ENCODE results near the gene USP20.
"Not testable (repeated sequence)": the region's sequence is repeated elsewhere in the genome, so short reads cannot be mapped to it uniquely, and the experiment has no call there.

The USP20 gene

DNA sequence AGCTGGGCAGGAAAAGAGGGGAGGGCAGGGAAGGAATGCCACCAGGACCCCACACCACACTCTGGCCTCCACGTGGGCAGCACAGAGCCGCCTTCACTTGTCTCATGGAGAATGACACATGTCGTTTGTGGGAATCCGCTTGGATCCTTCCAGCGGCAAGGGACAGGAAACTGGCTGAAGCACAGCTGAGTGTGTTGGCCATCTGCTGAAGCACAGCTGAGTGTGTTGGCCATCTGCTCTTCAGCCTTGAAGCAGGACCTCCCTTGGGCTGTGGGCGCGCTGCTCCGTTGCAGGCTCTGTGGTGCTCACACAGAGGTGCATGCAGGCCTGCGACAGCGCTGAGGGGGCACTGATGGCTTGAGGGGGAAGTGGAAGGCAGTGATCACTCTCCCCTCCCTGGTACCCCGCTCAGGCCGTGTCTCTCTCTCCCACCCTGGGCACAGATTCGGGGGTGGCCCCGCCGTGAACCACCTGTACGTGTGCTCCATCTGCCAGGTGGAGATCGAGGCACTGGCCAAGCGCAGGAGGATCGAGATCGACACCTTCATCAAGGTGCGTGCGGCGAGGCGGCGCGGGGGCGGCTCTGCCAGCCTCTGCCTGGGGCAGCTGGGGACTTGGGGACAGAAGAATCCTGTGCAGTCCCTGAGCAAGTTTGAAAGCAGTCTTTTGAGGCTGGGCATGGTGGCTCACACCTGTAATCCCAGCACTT, 40.6 kb downstream of the USP20 start:
- DNase-seq, result no peak

DNA sequence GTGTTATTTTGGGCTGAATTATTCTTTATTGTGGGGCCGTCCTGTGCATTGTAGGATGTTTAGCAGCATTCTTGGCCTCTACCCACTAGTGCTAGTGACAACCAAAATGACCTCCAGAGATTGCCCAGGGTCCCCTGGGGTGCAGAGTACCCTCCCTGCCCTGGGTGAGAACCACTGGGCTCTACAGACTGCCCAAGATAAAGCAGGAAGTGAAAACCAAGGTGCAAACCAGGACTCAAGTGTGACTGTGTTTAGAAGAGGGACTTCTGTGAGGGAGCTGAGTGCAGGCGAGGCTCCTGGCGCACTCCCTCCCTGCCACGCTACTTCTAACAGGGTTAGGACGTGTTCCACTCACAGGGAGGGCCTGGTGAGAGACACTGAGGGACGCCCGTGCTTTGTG, 41.6 kb downstream of the USP20 start:
- DNase-seq, result no peak

DNA sequence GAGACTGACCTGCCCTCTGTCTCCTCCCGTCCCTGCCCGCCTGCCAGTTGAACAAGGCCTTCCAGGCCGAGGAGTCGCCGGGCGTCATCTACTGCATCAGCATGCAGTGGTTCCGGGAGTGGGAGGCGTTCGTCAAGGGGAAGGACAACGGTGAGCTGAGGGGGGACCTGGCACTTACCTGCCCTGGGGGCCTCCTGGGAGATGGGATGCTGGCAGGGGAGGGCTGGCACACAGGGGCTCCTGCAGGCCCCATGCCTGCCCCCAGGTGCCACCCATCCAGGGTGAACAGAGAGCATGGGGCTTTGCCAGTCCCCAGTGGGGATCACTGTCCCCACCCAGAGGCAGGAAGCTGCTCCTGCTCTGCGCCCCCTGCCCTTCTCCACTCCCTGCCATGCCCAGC, 43.0 kb downstream of the USP20 start:
- DNase-seq, result no peak

DNA sequence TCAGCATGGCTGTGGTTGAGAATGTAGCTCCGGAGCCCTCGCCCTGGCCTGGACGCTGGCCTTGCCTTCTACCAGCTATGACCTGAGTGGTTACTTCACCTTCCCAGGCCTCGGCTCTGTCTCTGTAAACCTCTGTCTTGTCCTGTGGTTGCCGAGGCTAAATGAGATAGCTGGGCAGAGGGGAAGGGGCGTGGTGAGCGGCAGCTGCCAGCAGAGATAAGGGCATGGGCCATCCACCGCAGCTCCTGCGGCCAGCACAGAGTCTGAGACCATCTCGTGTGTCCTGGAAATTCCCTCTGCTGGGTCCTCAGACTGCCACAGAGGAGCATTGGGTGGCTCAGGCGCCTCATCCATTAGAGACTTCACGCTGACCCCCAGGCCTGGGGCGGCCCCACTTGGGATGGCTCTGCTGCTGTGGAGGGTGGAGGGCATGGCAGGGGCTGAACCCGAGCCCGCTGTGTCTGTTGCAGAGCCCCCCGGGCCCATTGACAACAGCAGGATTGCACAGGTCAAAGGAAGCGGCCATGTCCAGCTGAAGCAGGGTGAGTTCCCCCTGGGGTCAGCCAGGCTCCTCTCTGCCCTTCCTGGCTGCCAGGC, 43.9 kb downstream of the USP20 start:
- DNase-seq, result no peak

DNA sequence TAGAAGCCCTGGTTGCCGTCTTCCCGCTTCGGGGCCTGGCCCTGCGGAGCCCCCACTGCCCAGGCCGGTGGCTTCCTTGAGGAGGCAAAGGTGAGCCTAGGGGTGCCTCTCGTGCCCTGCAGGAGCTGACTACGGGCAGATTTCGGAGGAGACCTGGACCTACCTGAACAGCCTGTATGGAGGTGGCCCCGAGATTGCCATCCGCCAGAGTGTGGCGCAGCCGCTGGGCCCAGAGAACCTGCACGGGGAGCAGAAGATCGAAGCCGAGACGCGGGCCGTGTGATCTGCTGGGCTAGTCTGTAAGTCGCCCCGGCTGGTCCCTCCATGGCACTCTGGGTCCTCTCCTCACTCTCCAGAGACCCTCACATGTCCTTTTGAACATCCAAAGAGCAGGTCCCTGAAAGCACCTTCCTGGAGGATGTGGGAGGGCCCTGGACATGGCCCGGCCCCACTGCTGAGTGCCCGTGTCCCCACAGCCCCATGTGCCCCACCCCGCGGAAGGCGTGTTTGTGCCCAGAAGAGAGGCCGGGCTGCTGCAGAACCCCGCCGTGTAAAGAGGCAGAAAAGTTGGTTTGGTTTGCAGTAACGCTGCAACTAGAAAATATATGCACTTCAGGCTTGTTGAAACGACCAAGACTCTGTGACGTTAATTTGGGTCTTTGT, 44.9 kb downstream of the USP20 start:
- DNase-seq, result no peak

DNA sequence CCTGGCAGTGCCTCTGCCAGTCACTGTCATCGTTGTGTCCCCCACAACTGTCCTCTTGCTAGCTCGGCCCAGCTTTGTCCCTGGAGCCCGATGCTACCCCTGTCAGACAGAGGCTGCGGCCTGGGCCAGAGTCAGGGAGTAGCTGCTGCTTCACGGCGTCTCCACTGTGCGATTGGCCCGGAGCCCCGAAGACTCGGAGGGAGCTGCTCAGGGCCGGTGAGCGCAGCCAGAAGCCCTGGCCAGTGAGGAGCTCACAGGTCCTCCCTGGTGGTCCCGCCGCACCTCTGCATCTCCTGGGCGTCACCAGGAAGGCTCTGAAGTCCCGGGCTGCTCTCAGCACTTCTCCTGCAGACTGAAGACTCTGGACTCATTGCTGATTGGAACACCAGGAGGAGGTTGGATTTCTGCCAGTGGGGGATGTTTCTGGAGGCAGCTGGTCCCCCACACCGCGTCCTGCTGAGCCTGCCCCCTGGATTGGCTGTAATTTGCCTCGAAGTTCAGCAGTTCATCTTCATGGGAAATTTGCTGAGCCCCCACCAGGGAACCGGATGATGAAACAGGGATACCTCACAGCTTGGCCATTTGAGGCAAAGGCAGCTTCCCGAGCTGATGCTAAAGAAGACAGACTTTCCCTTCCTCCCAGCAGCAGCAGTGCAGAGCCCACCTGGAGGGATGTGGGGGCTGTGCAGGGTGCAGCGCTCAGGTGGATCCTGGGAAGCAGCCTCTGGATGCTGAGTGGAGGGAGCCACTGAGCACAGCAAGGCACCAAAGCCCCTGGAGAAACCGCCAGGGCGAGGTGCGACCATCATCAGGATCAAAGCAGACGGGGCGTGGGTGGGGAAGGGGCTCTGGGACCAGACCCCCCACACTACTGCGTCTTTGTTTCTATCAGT, 45.6 kb downstream of the USP20 start:
- no peak for DNase-seq

DNA sequence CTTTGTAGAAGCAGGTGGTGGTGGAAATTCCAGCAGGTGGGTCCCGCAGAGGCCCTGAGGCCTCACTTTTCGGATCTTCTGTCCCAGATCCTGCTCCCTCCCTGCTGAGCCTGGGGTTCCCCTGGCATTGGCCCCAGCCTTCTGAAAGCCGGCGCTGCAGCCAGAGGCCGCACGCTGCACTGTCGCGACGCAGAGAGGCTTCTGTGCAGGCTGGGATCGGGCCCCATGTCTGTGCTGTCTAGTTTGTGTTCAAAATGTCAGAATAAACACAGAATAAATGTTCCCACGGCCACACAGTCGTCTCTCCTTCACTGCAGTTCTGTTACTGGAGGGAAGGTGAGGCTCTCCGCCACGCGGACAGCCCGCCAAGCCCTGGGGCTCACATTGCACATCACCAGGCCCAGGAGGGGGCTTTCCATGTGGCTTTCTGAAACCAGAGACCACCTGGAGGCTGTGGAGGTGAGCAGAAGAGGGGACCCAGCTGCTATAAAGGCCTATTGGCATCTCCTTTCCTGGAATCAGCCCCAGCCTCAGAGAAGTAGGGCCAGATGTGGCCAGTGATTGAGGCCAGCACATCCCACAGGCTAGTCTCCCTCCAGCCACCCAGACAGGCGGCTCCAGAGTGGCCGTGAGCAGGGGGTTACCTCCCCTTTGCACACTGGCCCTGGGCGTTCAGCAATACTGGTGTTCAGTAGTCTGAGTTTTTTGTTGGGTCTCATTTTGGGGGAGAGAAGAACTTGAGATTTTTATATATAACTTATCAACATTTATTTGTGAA, 46.5 kb downstream of the USP20 start:
- DNase-seq, result no peak

DNA sequence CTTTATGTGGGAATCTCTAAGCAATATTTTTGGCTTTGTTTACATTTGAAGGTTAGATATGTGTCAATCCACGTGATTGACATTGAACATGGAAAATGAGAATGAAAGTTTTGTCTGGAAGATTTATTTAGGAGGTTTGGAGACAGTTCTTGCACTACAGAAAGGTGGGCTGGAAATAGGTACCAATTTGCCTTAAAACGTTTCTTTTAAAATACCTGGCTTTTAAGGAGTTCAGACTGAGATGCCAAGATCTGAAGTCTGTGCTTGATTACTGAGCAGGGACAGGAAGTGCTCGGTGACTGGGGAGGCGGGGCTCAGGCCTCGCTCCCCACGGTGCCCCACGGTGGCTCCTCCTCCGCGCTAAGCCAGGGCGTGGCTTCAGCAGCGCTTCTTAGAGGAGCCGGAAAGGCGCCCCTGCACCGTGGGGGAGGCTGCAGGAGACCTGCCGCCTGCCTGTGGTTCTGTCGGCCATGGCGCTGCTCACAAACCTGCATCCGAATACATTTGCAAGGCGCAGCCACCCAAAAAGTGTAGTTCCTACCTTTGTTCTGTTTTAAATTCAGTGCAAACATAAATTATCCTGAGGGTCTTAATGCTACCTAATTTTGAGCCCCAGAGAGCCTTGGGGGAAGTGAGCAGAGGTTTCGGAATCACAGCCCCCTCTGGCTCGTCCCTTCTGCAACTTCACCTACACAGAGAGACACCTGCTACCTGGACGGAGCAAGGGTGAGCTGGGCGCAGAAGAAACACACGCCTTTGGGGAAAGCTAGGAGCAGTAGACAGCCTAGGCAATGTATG, 49.2 kb downstream of the USP20 start:
- peak; percentile 65 for DNase-seq

DNA sequence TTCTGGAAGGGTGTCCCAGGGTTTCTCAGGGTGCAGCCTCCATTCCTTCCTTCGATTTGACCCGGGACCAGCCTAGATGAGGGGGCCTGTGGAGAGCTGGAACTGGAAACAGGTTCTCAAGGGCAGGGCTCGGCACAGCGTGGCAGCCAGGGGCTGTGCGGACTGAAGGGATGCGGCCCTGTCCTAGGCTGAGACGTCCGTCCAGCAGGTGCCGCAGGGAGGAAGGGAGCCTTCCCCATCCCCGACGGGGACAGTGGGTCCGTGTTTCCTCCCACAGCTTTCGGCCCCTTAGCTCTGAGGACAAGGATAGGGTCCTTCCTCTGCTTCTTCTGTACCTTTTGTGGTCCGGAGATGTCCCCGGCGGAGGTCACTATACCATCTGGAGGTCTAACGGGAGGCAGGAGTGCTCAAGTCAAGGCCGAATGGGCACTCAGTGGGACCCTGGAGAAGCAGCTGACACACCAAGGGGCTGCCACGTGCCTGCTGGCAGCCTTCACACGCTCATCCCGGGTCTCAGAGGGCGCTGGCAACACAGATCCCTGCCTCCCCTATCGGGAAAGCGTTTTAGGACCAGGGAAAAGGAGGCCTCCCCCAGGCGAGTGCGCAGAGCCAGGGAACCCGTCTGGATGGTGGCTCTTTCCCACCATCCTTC, 49.9 kb downstream of the USP20 start:
- no peak for DNase-seq

DNA sequence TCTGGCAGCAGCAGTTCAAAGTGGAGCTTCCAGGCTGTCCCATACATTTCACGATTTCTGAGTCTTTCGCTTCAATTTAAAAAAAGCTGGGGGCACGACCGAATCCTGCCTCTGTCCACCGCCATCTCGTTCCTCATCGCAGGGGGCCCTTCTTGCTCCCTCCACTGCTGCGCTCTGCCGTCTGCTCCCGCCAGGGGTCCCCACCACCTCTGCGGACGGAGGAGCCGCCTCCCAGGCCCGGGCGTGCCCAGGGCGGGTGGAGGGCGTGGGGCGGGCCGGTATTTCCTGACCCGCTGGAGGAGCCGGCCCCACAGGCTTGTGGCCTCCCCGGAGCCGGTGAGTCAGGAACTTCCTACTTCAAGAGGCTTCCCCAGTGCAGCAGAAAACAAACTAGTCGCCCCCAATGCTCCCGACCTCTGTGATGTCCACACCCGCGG, 50.4 kb downstream of the USP20 start:
- DNase-seq, result peak; percentile 47

DNA sequence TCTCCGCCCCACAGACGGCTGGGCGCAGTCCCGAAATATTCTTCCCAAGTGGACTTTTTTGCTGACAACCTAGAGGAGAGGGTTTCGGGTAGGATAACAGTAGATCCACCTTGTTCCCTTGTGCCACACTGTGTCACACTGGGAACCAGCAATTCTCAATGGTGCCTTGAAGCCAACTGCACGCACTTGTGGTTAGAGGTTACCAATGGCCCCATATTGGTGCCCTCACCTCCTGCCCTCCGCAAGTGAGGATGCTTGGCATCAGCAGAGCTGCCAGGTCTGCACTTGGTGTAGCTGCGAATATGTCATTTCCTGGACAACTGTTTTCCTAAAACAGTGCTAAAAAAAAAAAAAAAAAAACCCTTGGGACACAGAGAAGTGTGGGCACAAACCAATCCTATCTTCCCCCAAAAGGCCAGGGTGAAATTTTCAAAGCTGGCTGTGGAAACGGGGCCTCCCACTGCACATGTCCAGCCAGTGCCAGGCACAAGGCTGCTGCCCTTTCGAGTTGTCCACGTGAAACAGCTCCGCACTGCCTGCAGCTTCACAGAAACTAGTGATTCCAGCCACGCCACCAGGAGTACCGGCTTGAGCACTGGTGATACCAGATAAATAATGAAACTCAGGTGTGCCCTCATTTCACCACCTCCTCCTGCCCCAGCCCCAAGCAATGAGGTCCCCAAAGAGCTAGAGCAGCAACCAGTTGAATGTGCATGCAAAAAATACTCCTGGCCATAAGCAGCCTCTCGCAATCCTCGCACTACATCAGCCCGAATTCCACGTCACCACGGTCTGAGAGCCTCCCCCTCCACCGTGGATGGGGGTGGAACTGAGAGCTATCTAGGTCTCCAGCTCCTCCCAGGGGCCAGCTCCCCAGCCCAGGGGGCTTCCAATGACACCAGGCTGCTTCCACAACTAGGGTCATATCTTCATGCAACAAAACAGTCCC, 51.2 kb downstream of the USP20 start:
- no peak for DNase-seq

DNA sequence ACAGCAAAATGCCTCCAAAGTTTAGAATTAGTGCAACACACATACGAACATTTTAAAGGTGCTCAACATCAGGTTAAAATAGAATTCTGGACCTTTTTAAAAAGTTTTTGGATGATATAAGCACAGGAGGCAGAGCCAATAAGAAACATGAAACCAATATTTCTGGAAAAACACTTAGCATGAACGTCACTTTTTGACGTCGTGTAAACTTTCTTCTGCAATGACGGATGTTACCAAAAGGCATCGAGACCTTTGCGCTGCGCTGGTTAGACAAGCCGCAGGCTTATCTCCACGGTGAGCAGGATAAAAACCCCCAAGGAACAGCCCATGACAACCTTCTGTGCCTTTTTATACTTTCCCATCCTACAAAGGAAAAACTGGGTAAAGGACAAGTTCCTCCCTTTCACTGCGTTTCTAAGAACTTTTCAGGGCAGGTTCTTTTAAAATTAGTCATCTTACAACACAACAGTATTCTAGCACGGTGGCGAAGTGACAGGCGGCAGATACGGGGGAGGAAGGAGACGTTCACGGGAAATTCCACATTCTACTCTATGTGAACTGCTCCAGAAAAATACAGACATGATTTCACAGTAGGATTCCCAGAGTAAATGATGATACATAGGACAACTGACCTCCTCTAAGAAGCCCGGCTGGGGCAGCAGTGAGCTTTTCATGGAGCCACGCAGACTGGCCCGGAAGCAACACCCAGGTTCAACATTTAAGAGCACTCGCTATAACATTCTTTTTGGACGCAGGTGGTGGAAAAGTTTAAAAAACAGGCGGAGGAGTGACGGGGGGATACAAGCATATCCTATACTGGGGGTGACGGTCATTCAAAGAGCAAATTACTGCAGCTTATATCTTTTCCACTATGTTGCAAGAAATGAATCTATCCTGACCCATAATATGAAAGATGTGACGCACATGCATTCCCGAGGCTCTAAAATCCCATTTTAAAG, 52.4 kb downstream of the USP20 start:
- DNase-seq, result no peak

DNA sequence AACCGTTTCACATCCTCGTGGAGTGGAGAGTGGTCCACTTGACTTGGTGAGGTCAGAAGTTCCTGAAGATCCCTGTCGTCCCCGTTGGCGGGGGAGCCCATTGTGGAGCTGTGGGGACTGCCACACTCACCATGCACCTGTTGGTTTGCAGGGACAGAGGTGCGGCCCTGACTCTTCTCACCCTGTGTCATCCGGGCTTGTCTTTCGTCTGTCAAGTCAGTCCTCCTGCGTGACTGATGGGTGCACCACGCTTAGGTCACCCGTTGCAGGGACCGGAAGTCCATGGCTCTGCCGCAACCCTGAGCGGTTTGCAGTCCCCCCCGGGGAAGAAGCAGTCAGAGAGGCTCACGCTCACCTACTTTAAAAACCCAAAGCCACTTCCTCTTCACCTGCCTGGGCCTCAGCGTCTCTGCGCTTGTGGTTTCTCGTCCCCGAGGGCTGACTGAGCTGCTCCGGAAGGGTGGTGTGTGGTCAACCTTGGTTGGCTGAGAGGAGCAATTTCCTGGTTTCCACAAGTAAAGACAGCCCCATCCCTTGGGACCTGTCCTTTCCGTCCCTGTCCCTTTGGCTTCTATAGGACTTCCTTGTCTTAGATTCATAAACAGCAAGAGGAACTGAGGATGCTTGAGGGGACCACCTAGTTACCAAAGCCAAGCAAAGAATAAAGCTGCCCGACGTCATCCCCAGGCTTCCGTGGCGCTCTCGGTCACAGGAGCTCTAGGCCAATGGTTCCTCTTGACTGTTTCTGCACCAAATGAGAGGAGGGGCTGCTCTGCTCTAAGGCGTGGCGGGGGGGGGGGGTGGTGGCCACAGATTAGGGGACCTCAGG, 53.2 kb downstream of the USP20 start:
- DNase-seq, result no peak

DNA sequence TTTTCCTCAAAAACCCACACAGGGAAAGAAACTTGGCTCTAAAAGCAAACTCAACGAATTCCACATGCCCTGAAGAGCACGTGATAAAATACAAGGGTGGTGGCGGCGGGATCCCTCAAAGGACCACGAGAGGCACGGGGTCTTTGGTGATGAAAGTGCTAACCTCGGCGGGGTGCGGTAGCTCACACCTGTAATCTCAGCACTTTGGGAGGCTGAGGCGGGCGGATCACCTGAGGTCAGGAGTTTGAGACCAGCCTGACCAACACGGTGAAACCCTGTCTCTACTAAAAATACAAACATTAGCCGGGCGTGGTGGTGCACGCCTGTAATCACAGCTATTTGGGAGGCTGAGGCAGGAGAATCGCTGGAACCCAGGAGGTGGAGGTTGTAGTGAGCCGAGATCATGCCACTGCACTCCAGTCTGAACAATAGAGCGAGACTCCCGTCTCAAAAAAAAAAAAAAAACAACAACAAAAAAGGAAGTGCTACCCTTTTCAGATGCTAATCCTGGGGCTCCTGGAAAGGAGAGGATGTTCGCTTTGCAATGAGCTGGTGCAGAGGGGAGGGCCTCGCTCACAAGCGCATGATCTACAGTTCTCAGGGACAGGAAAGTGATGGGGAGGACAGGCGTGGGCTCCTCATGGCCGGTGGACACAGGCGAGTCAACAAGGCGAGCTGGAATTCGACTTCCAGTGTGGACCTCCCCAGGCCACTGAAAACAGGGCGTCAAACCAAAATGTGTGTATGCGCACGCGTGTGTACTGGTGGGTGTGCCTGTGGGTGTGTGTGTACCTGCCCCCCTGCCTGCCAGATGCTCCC, 54.1 kb downstream of the USP20 start:
- no peak for DNase-seq

DNA sequence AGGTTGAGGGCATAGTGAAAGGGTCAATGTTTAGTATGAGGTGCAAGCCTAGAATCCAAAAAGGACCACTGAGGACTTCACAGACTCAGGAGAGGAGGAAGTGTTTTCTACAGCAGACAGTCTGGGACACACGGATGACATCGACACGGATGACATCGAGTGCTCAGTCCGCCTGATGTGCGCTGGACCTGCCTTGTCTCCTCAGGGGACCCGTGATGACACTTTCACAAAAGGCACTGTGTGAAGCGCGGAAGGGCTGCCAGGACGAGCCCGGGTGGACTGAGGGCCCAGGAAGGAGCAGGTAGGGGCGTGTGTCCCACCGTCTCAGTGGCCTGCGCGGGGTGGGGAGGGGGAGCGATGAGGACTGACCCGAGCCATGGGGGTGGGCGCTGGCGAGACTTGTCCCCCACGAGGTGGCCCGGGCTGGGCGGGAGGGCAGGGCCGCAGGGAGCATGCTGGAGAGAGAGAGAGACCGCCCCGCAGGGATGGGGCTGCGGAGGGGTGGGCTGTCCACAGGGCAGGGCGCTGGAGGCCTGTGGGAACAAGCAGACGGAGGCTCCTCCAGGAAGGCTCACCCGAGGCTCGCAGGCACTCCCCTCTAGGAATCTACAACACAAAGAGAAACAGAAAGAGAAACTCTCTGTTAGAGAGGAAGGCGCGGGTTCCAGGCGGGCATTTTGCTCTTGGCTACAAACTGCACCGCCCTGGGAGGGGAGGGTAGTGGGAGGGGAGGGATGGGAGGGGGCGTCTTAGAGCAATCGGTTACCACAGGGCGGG, 54.9 kb downstream of the USP20 start:
- DNase-seq, result no peak

DNA sequence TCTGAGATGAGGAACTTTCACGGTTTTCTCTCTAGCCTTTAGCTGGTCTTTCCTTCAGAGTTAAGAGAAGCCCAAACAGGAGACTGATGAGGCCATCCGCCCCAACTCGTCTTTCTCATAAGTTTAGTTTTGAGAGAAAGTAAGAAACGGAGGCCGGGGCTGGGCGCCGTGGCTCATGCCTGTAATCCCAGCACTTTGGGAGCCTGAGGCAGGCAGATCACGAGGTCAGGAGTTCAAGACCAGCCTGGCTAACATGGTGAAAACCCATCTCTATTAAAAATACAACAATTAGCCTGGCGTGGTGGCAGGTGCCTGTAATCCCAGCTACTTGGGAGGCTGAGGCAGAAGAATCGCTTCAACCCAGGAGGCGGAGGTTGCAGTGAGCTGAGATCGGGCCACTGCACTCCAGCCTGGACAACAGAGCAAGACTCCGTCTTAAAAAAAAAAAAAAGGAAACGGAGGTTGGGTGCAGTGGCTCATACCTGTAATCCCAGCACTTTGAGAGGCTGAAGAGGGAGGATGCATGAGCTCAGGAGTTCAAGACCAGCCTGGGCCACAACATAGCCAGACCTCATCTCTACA, 55.6 kb downstream of the USP20 start:
- DNase-seq, result not testable (repeated sequence)
